Measurements from ENCODE around the gene LAMTOR3. TPM values are rescaled to one million over a fixed set of nuclear protein-coding genes. Genes with fewer than 3 reads are reported as not detected.

Gene LAMTOR3
- total and polyA plus RNA-seq, 9 donors: 36.5 to 53.4 (median 44.0) TPM

DNA sequence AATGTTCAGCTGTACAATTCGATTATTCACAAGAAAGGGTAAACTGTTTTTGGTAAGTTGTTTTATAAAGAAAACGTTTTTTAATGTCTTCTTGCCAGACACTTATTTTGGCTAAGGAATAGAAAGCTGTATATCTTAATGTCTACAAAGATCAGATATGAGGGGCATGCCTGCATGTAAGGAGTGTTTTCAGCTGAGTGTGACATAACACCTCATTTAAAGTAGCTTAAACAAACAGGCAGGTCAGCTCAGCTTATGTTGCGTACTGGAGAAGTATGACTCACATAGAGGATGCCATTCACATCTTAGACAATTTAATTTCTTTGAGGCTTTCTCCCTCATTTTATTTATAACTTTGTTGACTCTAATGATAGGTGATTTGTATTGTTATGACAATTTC, 30.4 kb downstream of the LAMTOR3 start:
- Histone ChIP-seq H3K9me3 (no peaks in the 10 kb centered on the region), H3K27me3 (no peaks in the 10 kb centered on the region), H3K4me1 (ENCODE audit: insufficient read depth) (peaks cover 5% of the 10 kb centered on the region), H3K4me3 (no peak overlapping the region), H3K27ac (no peak overlapping the region), H3K36me3 (no peaks in the 10 kb centered on the region)
- WGBS, 3 donors: 12 to 19% (median 13%) methylated on average over 3 of the region's 3 CpGs
- intact Hi-C loops (cut with DNase I): no loop called here
- DNase-seq: no peak
- TF ChIP-seq POLR2A (IDR thresholded peaks at IDR 0.05) (no peak), EP300 (IDR thresholded peaks at IDR 0.05) (no peak)
- TF ChIP-seq, protein P1, sequence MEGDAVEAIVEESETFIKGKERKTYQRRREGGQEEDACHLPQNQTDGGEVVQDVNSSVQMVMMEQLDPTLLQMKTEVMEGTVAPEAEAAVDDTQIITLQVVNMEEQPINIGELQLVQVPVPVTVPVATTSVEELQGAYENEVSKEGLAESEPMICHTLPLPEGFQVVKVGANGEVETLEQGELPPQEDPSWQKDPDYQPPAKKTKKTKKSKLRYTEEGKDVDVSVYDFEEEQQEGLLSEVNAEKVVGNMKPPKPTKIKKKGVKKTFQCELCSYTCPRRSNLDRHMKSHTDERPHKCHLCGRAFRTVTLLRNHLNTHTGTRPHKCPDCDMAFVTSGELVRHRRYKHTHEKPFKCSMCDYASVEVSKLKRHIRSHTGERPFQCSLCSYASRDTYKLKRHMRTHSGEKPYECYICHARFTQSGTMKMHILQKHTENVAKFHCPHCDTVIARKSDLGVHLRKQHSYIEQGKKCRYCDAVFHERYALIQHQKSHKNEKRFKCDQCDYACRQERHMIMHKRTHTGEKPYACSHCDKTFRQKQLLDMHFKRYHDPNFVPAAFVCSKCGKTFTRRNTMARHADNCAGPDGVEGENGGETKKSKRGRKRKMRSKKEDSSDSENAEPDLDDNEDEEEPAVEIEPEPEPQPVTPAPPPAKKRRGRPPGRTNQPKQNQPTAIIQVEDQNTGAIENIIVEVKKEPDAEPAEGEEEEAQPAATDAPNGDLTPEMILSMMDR (IDR thresholded peaks at IDR 0.05): no peak

DNA sequence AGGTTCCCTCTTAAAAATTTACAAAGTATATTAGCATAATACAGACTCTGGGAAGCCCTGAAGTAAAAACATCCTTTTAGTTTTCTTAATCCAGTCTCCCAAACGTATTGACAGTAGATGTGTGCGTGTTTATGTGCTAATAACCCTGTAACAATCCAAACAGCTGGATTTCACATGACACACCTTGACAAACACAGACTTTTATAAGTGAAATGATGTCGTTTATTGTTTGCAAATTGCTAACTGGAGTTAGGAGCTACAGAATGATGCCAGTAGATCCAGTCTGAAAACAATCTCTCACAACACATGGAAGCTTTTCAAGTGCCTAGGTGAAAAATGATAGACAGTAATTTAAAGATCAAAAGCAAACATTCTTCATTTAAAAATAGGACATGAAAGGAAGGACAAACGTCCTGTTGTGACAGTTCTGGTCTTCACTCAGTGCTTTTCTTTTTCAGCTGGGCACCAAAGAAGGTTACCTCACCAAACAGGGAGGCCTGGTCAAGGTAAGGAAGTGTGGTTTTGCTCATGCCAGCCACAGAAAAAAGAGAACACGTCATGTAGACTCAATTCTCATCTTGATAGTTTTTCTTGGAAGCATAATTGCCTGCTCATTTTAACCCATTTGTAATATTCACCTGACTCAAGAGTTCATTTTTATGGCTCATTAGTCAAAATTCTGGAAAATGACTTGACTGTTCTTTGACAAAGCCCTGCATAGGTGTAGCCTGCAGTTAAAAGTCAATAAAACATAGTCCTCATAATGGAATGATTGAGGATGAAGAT, 32.9 kb downstream of the LAMTOR3 start:
- H3K27ac ChIP-seq: no peak overlapping the region

DNA sequence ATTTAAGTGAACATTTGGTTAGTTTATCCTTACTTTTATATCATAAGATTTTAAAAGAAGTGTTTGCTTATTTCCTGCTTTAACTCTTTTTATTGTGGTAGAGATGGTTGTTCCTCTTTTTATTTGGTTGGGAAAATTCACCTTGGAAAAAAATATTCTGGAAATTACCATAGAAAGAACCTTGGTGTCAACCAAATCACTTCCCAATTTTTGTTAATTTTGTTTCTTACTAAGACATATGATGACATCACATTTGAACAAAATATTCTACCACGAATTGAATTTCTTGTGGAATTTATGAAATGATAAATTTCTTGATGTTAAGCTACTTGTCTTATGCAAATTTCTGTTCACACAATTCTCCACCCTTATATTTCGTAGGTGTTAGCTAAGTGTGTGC, 33.7 kb downstream of the LAMTOR3 start:
- intact Hi-C loops (cut with DNase I): no loop called here
- no peak for DNase-seq
- TF ChIP-seq EP300 (IDR thresholded peaks at IDR 0.05): no peak
- TF ChIP-seq POLR2A (IDR thresholded peaks at IDR 0.05): no peak
- TF ChIP-seq, protein P1 (IDR thresholded peaks at IDR 0.05): no peak
- no peak overlapping the region for H3K4me3 ChIP-seq
- H3K36me3 ChIP-seq: no peaks in the 10 kb centered on the region
- no peak overlapping the region for H3K27ac ChIP-seq
- 85 to 87% (median 86%) methylated on average over 2 of the region's 2 CpGs for WGBS, 3 donors
- no peaks in the 10 kb centered on the region for H3K9me3 ChIP-seq
- no peaks in the 10 kb centered on the region for H3K27me3 ChIP-seq
- no peaks in the 10 kb centered on the region for H3K4me1 ChIP-seq (ENCODE audit: insufficient read depth)

More for the DNA sequence above, 32.9 kb downstream of the LAMTOR3 start:
- Histone ChIP-seq H3K4me3 (no peak overlapping the region), H3K9me3 (no peaks in the 10 kb centered on the region), H3K4me1 (ENCODE audit: insufficient read depth) (no peaks in the 10 kb centered on the region), H3K27me3 (no peaks in the 10 kb centered on the region), H3K36me3 (no peaks in the 10 kb centered on the region)
- WGBS, 3 donors: 73 to 76% (median 75%) methylated on average over 5 of the region's 5 CpGs
- no peak for DNase-seq
- intact Hi-C loops (cut with DNase I): no loop called here
- TF ChIP-seq POLR2A (IDR thresholded peaks at IDR 0.05) (no peak), EP300 (IDR thresholded peaks at IDR 0.05) (no peak)
- TF ChIP-seq, protein P1 (IDR thresholded peaks at IDR 0.05): no peak

DNA sequence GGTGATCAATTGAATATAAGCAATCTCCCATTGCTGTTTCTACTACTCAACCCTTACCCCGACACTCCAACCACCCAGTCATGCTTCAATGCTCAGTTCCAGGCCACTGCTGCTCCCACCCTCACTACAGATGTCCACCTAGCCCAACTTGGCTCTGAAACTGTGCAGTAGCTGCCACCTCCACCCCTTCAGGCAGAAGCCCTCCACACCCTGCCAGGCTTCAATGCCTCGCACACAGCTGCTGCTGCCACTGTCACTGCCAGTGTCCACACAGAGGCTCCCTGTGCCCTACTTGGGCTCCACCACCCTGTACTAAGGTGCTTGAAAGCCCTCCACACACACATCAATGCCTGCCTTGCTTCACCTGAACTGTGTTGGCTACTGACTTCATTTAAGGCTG, 34.6 kb downstream of the LAMTOR3 start:
- H3K4me3 ChIP-seq: no peak overlapping the region
- TF ChIP-seq POLR2A (IDR thresholded peaks at IDR 0.05) (no peak), EP300 (IDR thresholded peaks at IDR 0.05) (no peak)
- TF ChIP-seq, protein P1 (IDR thresholded peaks at IDR 0.05): no peak
- H3K36me3 ChIP-seq: no peaks in the 10 kb centered on the region
- DNase-seq: no peak
- H3K27ac ChIP-seq: no peak overlapping the region
- intact Hi-C loops (cut with DNase I): no loop called here
- no peaks in the 10 kb centered on the region for H3K9me3 ChIP-seq
- H3K27me3 ChIP-seq: no peaks in the 10 kb centered on the region
- H3K4me1 ChIP-seq (ENCODE audit: insufficient read depth): no peaks in the 10 kb centered on the region
- 97 to 98% (median 98%) methylated on average over 2 of the region's 2 CpGs for WGBS, 3 donors
